CMK (cell line): Measurements from ENCODE around the gene CISD3.

Source experiments
- DNase-seq: peaks from one replicate; pipeline ENCODE4 v3.0.0-alpha.2; 2010; ENCODE audit warnings: low read depth

CISD3 gene

GRCh38 chr17:38729886-38730525 lies at the start of gene CISD3:
TSS of gene CISD3 (plus strand) at chr17:38730341. CDS start at chr17:38730359, 18 bp downstream.
- peak; percentile 74 for DNase-seq

GRCh38 chr17:38681096-38681495 lies 49.0 kb upstream of the CISD3 start:
- DNase-seq: no peak

GRCh38 chr17:38685491-38685890 lies 44.6 kb upstream of the CISD3 start:
- no peak for DNase-seq

GRCh38 chr17:38687286-38687685 lies 42.9 kb upstream of the CISD3 start:
- no peak for DNase-seq

- no peak for DNase-seq
Observed at GRCh38 chr17:38690386-38690785, 39.8 kb upstream of the CISD3 start.

- DNase-seq: no peak
Observed at GRCh38 chr17:38691154-38691553, 39.0 kb upstream of the CISD3 start.

- DNase-seq: no peak
Observed at GRCh38 chr17:38693700-38694329, 36.3 kb upstream of the CISD3 start.

GRCh38 chr17:38697061-38697820 lies 32.9 kb upstream of the CISD3 start:
- no peak for DNase-seq

GRCh38 chr17:38698760-38699159 lies 31.4 kb upstream of the CISD3 start:
- DNase-seq: no peak

- DNase-seq: no peak
Observed at GRCh38 chr17:38701504-38702165, 28.5 kb upstream of the CISD3 start.

- no peak for DNase-seq
Observed at GRCh38 chr17:38702166-38702915, 27.8 kb upstream of the CISD3 start.

- DNase-seq: no peak
Observed at GRCh38 chr17:38702916-38703741, 27.0 kb upstream of the CISD3 start.

GRCh38 chr17:38703742-38704605 lies 26.2 kb upstream of the CISD3 start:
- DNase-seq: peak; percentile 90

GRCh38 chr17:38704606-38705522 lies 25.3 kb upstream of the CISD3 start, which contains the start of gene MLLT6:
TSS of gene MLLT6 (plus strand) at chr17:38705273. CDS start at chr17:38705633, 360 bp downstream.
- no peak for DNase-seq

GRCh38 chr17:38705523-38705802 lies 24.7 kb upstream of the CISD3 start:
- no peak for DNase-seq

GRCh38 chr17:38705803-38706504 lies 24.2 kb upstream of the CISD3 start:
- no peak for DNase-seq

GRCh38 chr17:38706505-38707216 lies 23.5 kb upstream of the CISD3 start:
- DNase-seq: no peak
